NCI-H1436 treated with DMSO at 0.1 percent for 48 hours (cell line): ENCODE data around the gene ANTXR1.

Experiments
- DNase-seq: peaks from one replicate; lab custom pipeline; 2025; lab: John Stamatoyannopoulos, UW

Gene ANTXR1

DNA sequence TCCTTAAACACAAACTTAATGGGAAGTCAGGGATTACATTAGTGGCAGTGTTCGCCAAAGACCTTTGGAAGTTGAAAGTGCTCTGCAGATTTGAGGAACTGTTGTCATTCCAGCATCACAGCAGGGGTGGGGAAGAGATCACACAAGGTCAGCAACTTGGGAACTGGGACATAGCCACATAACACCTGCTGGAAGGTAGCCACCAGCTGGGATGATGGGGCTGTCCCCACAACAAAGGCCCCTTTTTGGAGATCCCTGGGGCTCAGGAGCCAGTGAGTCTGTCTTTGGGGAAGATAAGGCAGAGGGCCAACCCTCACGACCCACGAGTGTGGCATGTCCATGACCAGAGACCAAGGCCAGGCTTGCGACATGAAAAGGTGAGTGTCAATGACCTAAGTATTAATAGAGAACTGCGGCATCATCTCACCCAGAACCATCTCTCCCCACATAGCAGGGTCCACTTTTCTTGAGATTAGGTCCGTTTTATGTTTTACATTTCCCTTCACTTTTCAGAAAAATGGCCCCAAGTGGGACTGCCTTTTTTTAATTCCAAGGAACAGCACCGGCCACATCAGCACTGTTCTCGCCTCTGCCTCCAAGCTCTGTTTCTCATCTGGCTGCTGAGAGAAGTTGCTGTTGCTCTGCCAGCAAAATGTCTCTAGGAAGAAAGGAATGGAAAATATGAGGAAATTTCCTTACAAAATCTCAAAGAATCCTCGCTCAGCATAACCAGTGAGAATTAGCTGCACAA, 267.1 kb downstream of the ANTXR1 start:
- DNase-seq, result no peak

DNA sequence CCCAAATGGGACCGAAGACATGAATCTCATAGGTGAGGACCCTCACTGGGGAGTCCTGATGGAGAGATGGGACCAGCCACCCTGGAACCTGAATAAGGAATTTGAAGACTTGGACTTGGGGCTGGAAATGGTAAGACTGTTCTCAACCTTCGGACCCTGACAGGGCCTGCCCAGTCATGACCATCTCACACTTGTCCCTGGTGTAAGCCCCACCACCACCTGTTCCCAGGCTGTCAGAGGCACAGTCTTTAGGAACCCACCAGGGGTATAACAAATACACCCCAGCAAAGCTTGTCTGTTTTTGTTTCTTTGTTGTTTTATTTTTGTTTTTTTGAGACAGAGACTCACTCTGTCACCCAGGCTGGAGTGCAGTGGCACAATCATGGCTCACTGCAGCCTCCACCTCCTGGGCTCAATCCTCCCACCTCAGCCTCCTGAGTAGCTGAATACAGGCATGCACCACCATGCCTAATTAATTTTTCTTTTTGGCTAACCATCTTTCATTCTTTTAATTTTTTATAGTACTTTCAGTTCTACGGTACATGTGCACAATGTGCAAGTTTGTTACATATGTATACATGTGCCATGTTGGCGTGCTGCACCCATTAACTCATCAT, 267.9 kb downstream of the ANTXR1 start:
- DNase-seq, result no peak

- no peak for DNase-seq
Observed at GRCh38 chr2:69285379-69285894, 272.5 kb downstream of the ANTXR1 start.

- DNase-seq, result no peak
Observed at GRCh38 chr2:69287544-69287943, 274.6 kb downstream of the ANTXR1 start.

GRCh38 chr2:69288429-69288828, 275.4 kb downstream of the ANTXR1 start:
- DNase-seq, result no peak

- DNase-seq, result no peak
Observed at GRCh38 chr2:69291004-69291650, 278.1 kb downstream of the ANTXR1 start.

DNA sequence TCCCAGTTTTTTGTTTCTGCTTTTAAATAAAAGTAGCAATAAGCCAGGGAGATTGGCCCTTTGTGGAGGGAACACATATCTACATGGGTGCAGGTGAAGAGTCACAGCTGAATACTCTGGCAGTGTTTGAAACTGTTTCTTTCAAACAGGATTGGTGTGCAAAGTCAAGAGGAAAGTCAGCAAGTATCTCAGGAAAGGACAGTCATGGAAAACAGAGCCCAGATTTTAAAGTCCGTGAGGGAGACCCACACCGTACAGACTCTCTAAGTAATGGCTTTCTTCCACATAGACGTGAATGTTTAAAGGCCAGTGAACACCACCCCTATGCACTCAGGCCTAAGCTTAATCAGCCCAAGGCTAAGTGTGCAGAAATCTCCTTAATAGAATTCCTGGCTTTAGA, 278.7 kb downstream of the ANTXR1 start:
- no peak for DNase-seq

GRCh38 chr2:69292256-69292655, 279.3 kb downstream of the ANTXR1 start:
- no peak for DNase-seq

DNA sequence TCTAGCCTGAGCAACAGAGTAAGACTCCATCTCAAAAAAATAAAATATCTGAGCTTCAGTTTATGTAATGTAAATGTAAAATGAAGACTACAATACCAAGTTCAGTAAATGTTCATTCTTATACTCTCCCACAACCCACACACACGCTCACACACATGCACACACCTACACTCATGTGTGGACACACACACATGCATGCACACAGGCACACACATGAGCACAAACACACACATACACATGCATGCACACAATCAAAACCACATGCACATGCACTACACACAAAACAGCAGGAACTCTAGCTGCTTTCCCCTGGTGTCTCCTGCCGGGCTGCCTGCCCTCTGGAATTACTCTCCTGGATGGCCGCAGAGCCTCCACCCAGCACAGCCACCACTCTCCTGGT, 283.4 kb downstream of the ANTXR1 start:
- no peak for DNase-seq

GRCh38 chr2:69297216-69297615, 284.2 kb downstream of the ANTXR1 start:
- DNase-seq, result no peak

DNA sequence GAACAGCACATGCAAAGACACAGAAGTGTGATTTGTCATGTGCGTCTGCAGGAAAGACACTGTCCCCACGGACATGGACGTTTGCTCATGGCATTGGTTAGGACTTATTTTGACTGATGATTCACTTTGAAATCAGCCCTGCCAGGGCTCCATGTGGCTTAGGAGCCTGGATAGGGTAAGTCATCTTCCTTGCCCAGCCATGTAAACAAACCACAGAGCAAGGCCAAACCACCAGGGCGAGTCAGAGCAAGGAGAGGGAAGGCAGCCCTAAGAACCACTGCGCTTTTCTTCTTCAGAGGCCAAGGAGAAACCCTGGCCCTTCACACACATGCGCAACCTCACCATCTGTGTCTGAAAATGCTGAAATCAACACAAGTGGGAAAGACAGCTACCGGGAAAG, 285.3 kb downstream of the ANTXR1 start:
- no peak for DNase-seq

GRCh38 chr2:69298862-69299261, 285.9 kb downstream of the ANTXR1 start:
- DNase-seq, result no peak
